Hepatocyte (in vitro differentiated cells): Measurements from ENCODE around the gene ASB15.

ENCODE experiments used
- CTCF ChIP-seq: fragments of 200-600 bp; sonication (generic); IDR thresholded peaks from 2 replicates; pipeline ENCODE4 v1.5.1; 2016; ENCODE audit warnings: antibody characterized with exemption, mild to moderate bottlenecking; ENCODE audit not compliant: poor library complexity
- EZH2 ChIP-seq: fragments of 200-600 bp; sonication (generic); IDR thresholded peaks from 2 replicates; pipeline ENCODE4 v1.6.1; 2016; ENCODE audit warnings: antibody characterized with exemption, mild to moderate bottlenecking, borderline replicate concordance
- EZH2phosphoT487 ChIP-seq: fragments of 200-600 bp; sonication (generic); IDR thresholded peaks from one replicate; pipeline ENCODE4 v1.6.1; 2018; ENCODE audit warnings: antibody characterized with exemption, mild to moderate bottlenecking, low read depth, moderate library complexity; ENCODE audit not compliant: unreplicated experiment, severe bottlenecking

GRCh38 chr7:123558289-123558874 lies 43.2 kb upstream of the ASB15 start:
- TF ChIP-seq CTCF (no peak), EZH2 (no peak), EZH2phosphoT487 (no peak)
